CD4-positive, alpha-beta T cell (primary cell): ENCODE data around the gene EXOC3. TPM values are rescaled to one million over a fixed set of nuclear protein-coding genes. Genes with fewer than 3 reads are reported as not detected.

ENCODE experiments used
- ATAC-seq: fragments of 200-7000 bp; cut with Tn5 transposase; one replicate; pipeline ENCODE4 v1.10.0; 2022; ENCODE audit warnings: mild to moderate bottlenecking; ENCODE audit not compliant: poor library complexity
- CTCF ChIA-PET: fragments of 350-600 bp; sonication (Branson Sonifier 250); formaldehyde crosslinking; loops from one replicate; lab custom pipeline; 2021; ENCODE audit warnings: antibody characterized with exemption, inconsistent platforms; lab: Charles Lee
- POLR2A ChIA-PET: fragments of 350-600 bp; sonication (Branson Sonifier 250); formaldehyde crosslinking; loops from one replicate; lab custom pipeline; 2021; ENCODE audit warnings: antibody characterized with exemption, inconsistent platforms; lab: Charles Lee
- DNase-seq, 14 experiments: peaks; one replicate each; pipeline ENCODE4 v3.0.0-alpha.2; 2013 to 2020; ENCODE audit warnings: mixed read lengths in 2 of 14
- H3K27ac ChIP-seq, 2 donors: one replicate each; pipeline versions ENCODE4 v1.5.1 to v1.7.0; 2013; ENCODE audit warnings: low read length in 2 of 2, low read depth in 1 of 2, mild to moderate bottlenecking in 1 of 2
- H3K27me3 ChIP-seq, 2 experiments: 1 replicate in 1 of 2; 2 replicates in 1 of 2; pipeline versions ENCODE4 v1.6.1 to v1.7.0; 2013; ENCODE audit warnings: low read length in 2 of 2, control low read depth in 1 of 2, mild to moderate bottlenecking in 1 of 2, moderate library complexity in 1 of 2; ENCODE audit not compliant: insufficient read depth in 2 of 2, control insufficient read depth in 1 of 2
- H3K36me3 ChIP-seq: one replicate; pipeline ENCODE4 v1.6.1; 2013; ENCODE audit warnings: low read length, control low read depth; ENCODE audit not compliant: insufficient read depth
- H3K4me1 ChIP-seq: one replicate; pipeline ENCODE4 v1.6.1; 2013; ENCODE audit warnings: low read length, control low read depth; ENCODE audit not compliant: insufficient read depth
- H3K4me3 ChIP-seq: one replicate; pipeline ENCODE4 v1.5.1; 2013; ENCODE audit warnings: mild to moderate bottlenecking, low read length, moderate library complexity
- H3K9me3 ChIP-seq, 2 experiments: 1 replicate in 1 of 2; 2 replicates in 1 of 2; pipeline versions ENCODE4 v1.6.1 to v1.7.0; 2013; ENCODE audit warnings: low read length in 2 of 2, mild to moderate bottlenecking in 2 of 2, control low read depth in 1 of 2, moderate library complexity in 1 of 2; ENCODE audit not compliant: control insufficient read depth in 1 of 2, insufficient read depth in 1 of 2
- H3K27ac Mint-ChIP-seq: one replicate; pipeline ENCODE4 v1.8.0; 2020; ENCODE audit warnings: mixed read lengths
- H3K27me3 Mint-ChIP-seq: one replicate; pipeline ENCODE4 v1.8.0; 2021; ENCODE audit warnings: mixed read lengths
- H3K36me3 Mint-ChIP-seq: one replicate; pipeline ENCODE4 v1.8.0; 2021; ENCODE audit warnings: low read depth, mixed read lengths
- H3K4me1 Mint-ChIP-seq: one replicate; pipeline ENCODE4 v1.8.0; 2021; ENCODE audit warnings: low read depth, mixed read lengths
- H3K4me3 Mint-ChIP-seq: one replicate; pipeline ENCODE4 v1.8.0; 2020; ENCODE audit warnings: mild to moderate bottlenecking, mixed read lengths
- H3K9me3 Mint-ChIP-seq: one replicate; pipeline ENCODE4 v1.8.0; 2020; ENCODE audit warnings: mixed read lengths
- CTCF ChIP-seq: fragments of 200-600 bp; IDR thresholded peaks from one replicate; pipeline ENCODE4 v1.8.0; 2022; ENCODE audit warnings: antibody characterized with exemption, mild to moderate bottlenecking
- intact Hi-C, 2 experiments: fragments of 100-400 bp; cut with DNase I in 1 of 2; cut with micrococcal nuclease in 1 of 2; formaldehyde crosslinking; loops; one replicate each; pipeline versions ENCODE4 v1.15.1 to v1.9.0; 2023 to 2025; cut with DNase I, micrococcal nuclease
- total RNA-seq, 174 experiments: library from RNA in 2 of 174; stranded (reverse) in 2 of 174; gene quantifications; one replicate each; pipeline ENCODE4 v1.2.3 and lab custom pipeline; 2021 to 2026

EXOC3 gene
- total RNA-seq, 2 experiments from 2014 or later, result 82.4 to 84.1 TPM

- Histone ChIP-seq H3K9me3 (peaks cover under 1 to 16% of the 10 kb centered on the region in 2 experiments), H3K4me1 (peaks cover 24% of the 10 kb centered on the region), H3K4me3 (no peak overlapping the region), H3K27ac (no peak overlapping the region), H3K27me3 (no peaks in the 10 kb centered on the region), H3K36me3 (peaks cover 59% of the 10 kb centered on the region)
- ChIA-PET CTCF (interaction anchor here (0.9 to 1.5 kb wide), 4 partner anchors 14 to 200 kb away, joined by 3 to 8 read pairs (median 4); no protein-coding TSS in a partner anchor), POLR2A (interaction anchor here (1.5 to 2.0 kb wide), 2 partner anchors 16 to 25 kb away, joined by 5 to 17 read pairs; no protein-coding TSS in a partner anchor)
- Mint-ChIP-seq H3K4me3 (no peak overlapping the region), H3K9me3 (peaks cover 8% of the 10 kb centered on the region), H3K27me3 (no peaks in the 10 kb centered on the region), H3K4me1 (peaks cover 48% of the 10 kb centered on the region), H3K27ac (no peak overlapping the region), H3K36me3 (peaks cover 81% of the 10 kb centered on the region)
- intact Hi-C loops, result loop anchor here (5.0 to 10.0 kb wide), 3 partner anchors 165 to 233 kb away; partner anchors contain the start of genes CEP72 (in 2 of the 2), CCDC127 (in 1 of the 2) and SDHA (in 1 of the 2)
- no peak for TF ChIP-seq CTCF
- DNase-seq (peak in 2 of 14 experiments; percentile 4 to 15), ATAC-seq (no peak)
Observed at GRCh38 chr5:447501-447900, 4.5 kb downstream of the EXOC3 start.

- Mint-ChIP-seq H3K4me3 (peak overlapping the region; percentile 58), H3K27ac (peak overlapping the region; percentile 55), H3K27me3 (no peaks in the 10 kb centered on the region), H3K36me3 (peaks cover 86% of the 10 kb centered on the region), H3K9me3 (peaks cover 8% of the 10 kb centered on the region), H3K4me1 (peaks cover 52% of the 10 kb centered on the region)
- CTCF ChIA-PET, result no interaction called here
- Histone ChIP-seq H3K27ac (no peak overlapping the region), H3K4me3 (no peak overlapping the region), H3K4me1 (peaks cover 29% of the 10 kb centered on the region), H3K27me3 (no peaks in the 10 kb centered on the region), H3K36me3 (peaks cover 66% of the 10 kb centered on the region), H3K9me3 (peaks cover 8 to 18% of the 10 kb centered on the region in 2 experiments)
- no peak for TF ChIP-seq CTCF
- POLR2A ChIA-PET, result no interaction called here
- ATAC-seq, result no peak
- DNase-seq, result peak in 4 of 14 experiments; percentile 3 to 71 (median 34)
- intact Hi-C loops, result loop anchor here (5.0 to 10.0 kb wide), 3 partner anchors 164 to 233 kb away; partner anchors contain the start of genes CEP72 (in 2 of the 2), CCDC127 (in 1 of the 2) and SDHA (in 1 of the 2)
Observed at GRCh38 chr5:448061-448765, 5.2 kb downstream of the EXOC3 start.

GRCh38 chr5:448766-449090 lies 5.8 kb downstream of the EXOC3 start:
- H3K9me3 Mint-ChIP-seq, result peaks cover 8% of the 10 kb centered on the region
- peak overlapping the region; percentile 55 for H3K27ac Mint-ChIP-seq
- H3K36me3 ChIP-seq, result peaks cover 71% of the 10 kb centered on the region
- no peaks in the 10 kb centered on the region for H3K27me3 ChIP-seq
- DNase-seq (peak in 1 of 14 experiments; percentile 26), ATAC-seq (no peak)
- H3K4me1 Mint-ChIP-seq, result peaks cover 57% of the 10 kb centered on the region
- peak overlapping the region; percentile 58 for H3K4me3 Mint-ChIP-seq
- peaks cover 10 to 18% of the 10 kb centered on the region in 2 experiments for H3K9me3 ChIP-seq
- H3K27ac ChIP-seq, result no peak overlapping the region
- no peak overlapping the region for H3K4me3 ChIP-seq
- CTCF ChIA-PET, result no interaction called here
- POLR2A ChIA-PET, result no interaction called here
- intact Hi-C loops, result loop anchor here (5.0 to 10.0 kb wide), 3 partner anchors 164 to 234 kb away; partner anchors contain the start of genes CEP72 (in 2 of the 2), CCDC127 (in 1 of the 2) and SDHA (in 1 of the 2)
- peaks cover 29% of the 10 kb centered on the region for H3K4me1 ChIP-seq
- H3K27me3 Mint-ChIP-seq, result no peaks in the 10 kb centered on the region
- peaks cover 91% of the 10 kb centered on the region for H3K36me3 Mint-ChIP-seq
- TF ChIP-seq CTCF, result no peak
